ENCODE results near the gene ANKRD49.

DNA sequence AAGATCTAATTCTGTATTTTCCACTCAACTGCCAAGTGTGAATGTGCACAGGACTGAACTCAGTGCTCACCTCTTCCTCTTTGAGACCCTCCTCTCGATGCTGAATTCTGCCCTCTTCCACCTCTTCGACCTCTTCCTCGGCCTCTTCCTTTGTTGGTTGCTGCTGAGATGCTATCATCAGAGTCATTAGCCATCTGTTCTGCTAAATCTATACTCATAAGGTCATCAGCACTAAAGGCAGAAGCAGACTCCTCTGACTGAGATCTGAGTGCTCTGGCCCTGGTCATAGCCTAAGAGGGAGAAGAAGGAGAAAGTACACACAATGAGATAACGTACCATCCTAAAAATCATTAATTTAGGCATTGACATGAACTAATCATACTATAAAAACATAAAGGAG is 46.6 kb upstream of the ANKRD49 start:
- no peak for TF ChIP-seq POLR2A (IDR thresholded peaks at IDR 0.05)
- no peak for TF ChIP-seq POLR2AphosphoS5 (IDR thresholded peaks at IDR 0.05)
- TF ChIP-seq, protein P1, sequence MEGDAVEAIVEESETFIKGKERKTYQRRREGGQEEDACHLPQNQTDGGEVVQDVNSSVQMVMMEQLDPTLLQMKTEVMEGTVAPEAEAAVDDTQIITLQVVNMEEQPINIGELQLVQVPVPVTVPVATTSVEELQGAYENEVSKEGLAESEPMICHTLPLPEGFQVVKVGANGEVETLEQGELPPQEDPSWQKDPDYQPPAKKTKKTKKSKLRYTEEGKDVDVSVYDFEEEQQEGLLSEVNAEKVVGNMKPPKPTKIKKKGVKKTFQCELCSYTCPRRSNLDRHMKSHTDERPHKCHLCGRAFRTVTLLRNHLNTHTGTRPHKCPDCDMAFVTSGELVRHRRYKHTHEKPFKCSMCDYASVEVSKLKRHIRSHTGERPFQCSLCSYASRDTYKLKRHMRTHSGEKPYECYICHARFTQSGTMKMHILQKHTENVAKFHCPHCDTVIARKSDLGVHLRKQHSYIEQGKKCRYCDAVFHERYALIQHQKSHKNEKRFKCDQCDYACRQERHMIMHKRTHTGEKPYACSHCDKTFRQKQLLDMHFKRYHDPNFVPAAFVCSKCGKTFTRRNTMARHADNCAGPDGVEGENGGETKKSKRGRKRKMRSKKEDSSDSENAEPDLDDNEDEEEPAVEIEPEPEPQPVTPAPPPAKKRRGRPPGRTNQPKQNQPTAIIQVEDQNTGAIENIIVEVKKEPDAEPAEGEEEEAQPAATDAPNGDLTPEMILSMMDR (IDR thresholded peaks at IDR 0.05): no peak
- no peak for TF ChIP-seq EP300 (IDR thresholded peaks at IDR 0.05)
